IMR-90 (cell line): ENCODE measurements around the gene PPP1R3F. TPM values are rescaled to one million over a fixed set of nuclear protein-coding genes. Genes with fewer than 3 reads are reported as not detected.

Source experiments
- ATAC-seq: fragments of 200-7000 bp; cut with Tn5 transposase; 2 replicates; pipeline ENCODE4 v1.9.1; 2020; ENCODE audit warnings: low read depth, mild to moderate bottlenecking, moderate library complexity
- BruUV-seq: library from RNA; stranded (reverse); fragments of 400-500 nt; replicated peaks from 2 replicates; lab custom pipeline; 2021; lab: Mats Ljungman, UMichigan
- CTCF ChIA-PET: fragments of 300-600 bp; formaldehyde crosslinking; extraction: SDS; loops from one replicate; lab custom pipeline; 2021; ENCODE audit warnings: antibody characterized with exemption; lab: Yijun Ruan, JAX
- POLR2A ChIA-PET: fragments of 300-600 bp; sonication (Branson Sonifier 250); formaldehyde crosslinking; loops from one replicate; lab custom pipeline; 2022; ENCODE audit warnings: antibody characterized with exemption; ENCODE audit not compliant: unreplicated experiment; lab: Charles Lee
- DNase-seq: peaks from one replicate; pipeline ENCODE4 v3.0.0; 2013
- H2AFZ ChIP-seq: replicated peaks from 2 replicates; pipeline ENCODE3; 2013; ENCODE audit warnings: low read length, mild to moderate bottlenecking; ENCODE audit not compliant: poor library complexity
- H2AK5ac ChIP-seq: 2 replicates; pipeline ENCODE4 v1.6.1; 2013; ENCODE audit warnings: low read depth, low read length, inconsistent platforms
- H2AK9ac ChIP-seq: replicated peaks from 2 replicates; pipeline ENCODE3; 2013; ENCODE audit warnings: mild to moderate bottlenecking, low read depth, low read length, moderate library complexity; ENCODE audit not compliant: poor library complexity
- H2BK120ac ChIP-seq: 2 replicates; pipeline ENCODE4 v1.6.1; 2013; ENCODE audit warnings: low read depth, low read length, inconsistent platforms
- H2BK15ac ChIP-seq: 3 replicates; pipeline ENCODE4 v1.6.1; 2013; ENCODE audit warnings: low read depth, low read length, inconsistent platforms
- H2BK20ac ChIP-seq: 2 replicates; pipeline ENCODE4 v1.6.1; 2013; ENCODE audit warnings: low read depth, mild to moderate bottlenecking, inconsistent platforms, low read length, moderate library complexity
- H2BK5ac ChIP-seq: 2 replicates; pipeline ENCODE4 v1.6.1; 2013; ENCODE audit warnings: mild to moderate bottlenecking, low read depth, low read length, inconsistent platforms; ENCODE audit not compliant: poor library complexity, severe bottlenecking
- H3K14ac ChIP-seq: replicated peaks from 2 replicates; pipeline ENCODE4 v1.6.1; 2013; ENCODE audit warnings: low read depth, low read length, inconsistent platforms
- H3K18ac ChIP-seq: 2 replicates; pipeline ENCODE4 v1.6.1; 2013; ENCODE audit warnings: low read depth, low read length, control low read depth
- H3K23ac ChIP-seq: 2 replicates; pipeline ENCODE4 v1.6.1; 2013; ENCODE audit warnings: low read depth, low read length, inconsistent platforms
- H3K27ac ChIP-seq: 2 replicates; pipeline ENCODE4 v1.5.1; 2013; ENCODE audit warnings: mild to moderate bottlenecking, control low read depth, low read length; ENCODE audit not compliant: insufficient read depth
- H3K27me3 ChIP-seq: 2 replicates; pipeline ENCODE4 v1.6.1; 2013; ENCODE audit warnings: low read length; ENCODE audit not compliant: control insufficient read depth, insufficient read depth
- H3K36me3 ChIP-seq: 2 replicates; pipeline ENCODE4 v1.6.1; 2013; ENCODE audit warnings: low read length, mixed read lengths; ENCODE audit not compliant: control insufficient read depth, insufficient read depth
- H3K4ac ChIP-seq: 2 replicates; pipeline ENCODE4 v1.6.1; 2013; ENCODE audit warnings: low read depth, low read length, inconsistent platforms
- H3K4me1 ChIP-seq: 2 replicates; pipeline ENCODE4 v1.6.1; 2013; ENCODE audit warnings: low read length, mixed read lengths; ENCODE audit not compliant: control insufficient read depth, insufficient read depth
- H3K4me2 ChIP-seq: 2 replicates; pipeline ENCODE4 v1.6.1; 2013; ENCODE audit warnings: low read depth, mild to moderate bottlenecking, control low read depth, low read length, moderate library complexity
- H3K4me3 ChIP-seq: 2 replicates; pipeline ENCODE4 v1.5.1; 2013; ENCODE audit warnings: low read depth, mild to moderate bottlenecking, control low read depth, low read length, moderate library complexity; ENCODE audit not compliant: insufficient read depth
- H3K56ac ChIP-seq: 2 replicates; pipeline ENCODE4 v1.6.1; 2013; ENCODE audit warnings: low read length, inconsistent platforms; ENCODE audit not compliant: insufficient read depth; ENCODE audit errors: extremely low read depth
- H3K79me1 ChIP-seq, 2 experiments: 2 replicates each; pipeline ENCODE4 v1.6.1; 2013; ENCODE audit warnings: low read length in 2 of 2, inconsistent platforms in 1 of 2, low read depth in 1 of 2
- H3K9ac ChIP-seq: 2 replicates; pipeline ENCODE4 v1.6.1; 2013; ENCODE audit warnings: low read depth, low read length, control low read depth
- H3K9me1 ChIP-seq: 2 replicates; pipeline ENCODE4 v1.6.1; 2013; ENCODE audit warnings: low read length, inconsistent platforms; ENCODE audit not compliant: insufficient read depth
- H3K9me3 ChIP-seq: 2 replicates; pipeline ENCODE4 v1.6.1; 2013; ENCODE audit warnings: low read length; ENCODE audit not compliant: control insufficient read depth, insufficient read depth
- H4K20me1 ChIP-seq: 2 replicates; pipeline ENCODE4 v1.6.1; 2013; ENCODE audit warnings: low read length, inconsistent platforms; ENCODE audit not compliant: insufficient read depth
- H4K5ac ChIP-seq: 2 replicates; pipeline ENCODE4 v1.6.1; 2013; ENCODE audit warnings: mild to moderate bottlenecking, low read depth, low read length, control low read depth
- H4K8ac ChIP-seq, 2 experiments: 2 replicates each; pipeline ENCODE4 v1.6.1; 2013; ENCODE audit warnings: low read depth in 2 of 2, low read length in 2 of 2, control low read depth in 1 of 2, inconsistent platforms in 1 of 2
- H4K91ac ChIP-seq: 2 replicates; pipeline ENCODE4 v1.6.1; 2013; ENCODE audit warnings: low read depth, low read length, inconsistent platforms; ENCODE audit not compliant: insufficient read depth
- BHLHE40 ChIP-seq: fragments of 150-350 bp; IDR thresholded peaks from 2 replicates; pipeline ENCODE4 v1.6.1; 2016; ENCODE audit warnings: mild to moderate bottlenecking, low read depth, low read length
- CEBPB ChIP-seq: IDR thresholded peaks from 2 replicates; pipeline ENCODE4 v1.6.1; 2012; ENCODE audit warnings: low read depth, low read length, improper control_type of control experiment
- CHD1 ChIP-seq: IDR thresholded peaks from 2 replicates; pipeline ENCODE4 v1.6.1; 2012; ENCODE audit warnings: low read depth, low read length, improper control_type of control experiment
- FOS ChIP-seq: fragments of 150-350 bp; IDR thresholded peaks from 2 replicates; pipeline ENCODE4 v1.6.1; 2016; ENCODE audit warnings: low read depth, low read length
- MAFK ChIP-seq: IDR thresholded peaks from 2 replicates; pipeline ENCODE4 v1.6.1; 2012; ENCODE audit warnings: low read depth, low read length, improper control_type of control experiment
- MAZ ChIP-seq: IDR thresholded peaks from 2 replicates; pipeline ENCODE4 v1.6.1; 2012; ENCODE audit warnings: low read depth, mild to moderate bottlenecking, low read length, improper control_type of control experiment, moderate library complexity, borderline replicate concordance
- MXI1 ChIP-seq: IDR thresholded peaks from 2 replicates; pipeline ENCODE4 v1.6.1; 2012; ENCODE audit warnings: low read depth, mild to moderate bottlenecking, low read length, moderate library complexity, borderline replicate concordance
- NFE2L2 ChIP-seq: fragments of 150-350 bp; IDR thresholded peaks from 2 replicates; pipeline ENCODE4 v1.6.1; 2016; ENCODE audit warnings: low read depth, mild to moderate bottlenecking, low read length
- POLR2A ChIP-seq: IDR thresholded peaks from 2 replicates; pipeline ENCODE4 v1.6.1; 2012; ENCODE audit warnings: mild to moderate bottlenecking, low read depth, low read length
- RAD21 ChIP-seq: IDR thresholded peaks from 2 replicates; pipeline ENCODE4 v1.6.1; 2012; ENCODE audit warnings: low read length, improper control_type of control experiment
- RCOR1 ChIP-seq: IDR thresholded peaks from 2 replicates; pipeline ENCODE4 v1.6.1; 2012; ENCODE audit warnings: mild to moderate bottlenecking, low read length, improper control_type of control experiment; ENCODE audit not compliant: insufficient replicate concordance
- RFX5 ChIP-seq: IDR thresholded peaks from 2 replicates; pipeline ENCODE4 v1.8.0; 2012; ENCODE audit warnings: low read depth, mild to moderate bottlenecking, low read length, moderate library complexity
- SMC3 ChIP-seq: fragments of 150-350 bp; IDR thresholded peaks from 2 replicates; pipeline ENCODE4 v1.6.1; 2016; ENCODE audit warnings: low read depth, mild to moderate bottlenecking, antibody characterized with exemption, low read length, moderate library complexity
- WGBS, 2 experiments: methylation state at CpG; one replicate each; pipeline versions ENCODE4 v1.1.5 to v1.1.7; 2013; ENCODE audit warnings: missing lambda C conversion rate in 2 of 2; ENCODE audit not compliant: insufficient read length in 1 of 2; ENCODE audit errors: extremely low coverage in 2 of 2; 5-methylcytosine and 5-hydroxymethylcytosine counted together
- dilution Hi-C: fragments of 300-500 bp; cut with HindIII; formaldehyde crosslinking; loops from one replicate; pipeline ENCODE4 v1.14.3; 2018; ENCODE audit warnings: low sequenced_read_pairs; ENCODE audit not compliant: unreplicated experiment
- in situ Hi-C: fragments of 300-500 bp; cut with MboI; formaldehyde crosslinking; loops from 3 replicates; pipeline ENCODE4 v1.14.3; 2019; ENCODE audit warnings: low sequenced_read_pairs, inconsistent platforms, mixed read lengths
- intact Hi-C: fragments of 100-400 bp; cut with micrococcal nuclease; formaldehyde crosslinking; loops from 2 replicates; pipeline ENCODE4 v1.10.0; 2022
- polyA plus RNA-seq, 3 experiments: library from polyadenylated mRNA; depleted of rRNA; stranded (reverse); fragments of >200 nt; gene quantifications; 2 replicates each; pipeline ENCODE4 v1.2.3, GENCODE V29; 2012; ENCODE audit warnings: low replicate concordance in 1 of 3
- total RNA-seq: library from RNA; depleted of rRNA; stranded (reverse); fragments of >200 nt; gene quantifications from 2 replicates; pipeline ENCODE4 v1.2.3, GENCODE V29; 2012
- TF ChIP-seq, protein P1 (sequence below): fragments of 150-350 bp; IDR thresholded peaks from 2 replicates; pipeline ENCODE4 v1.6.1; 2017; ENCODE audit warnings: mild to moderate bottlenecking, antibody characterized with exemption, low read length, low read depth
- TF ChIP-seq, protein P2 (sequence below): conservative IDR thresholded peaks from 2 replicates; pipeline ENCODE4 v1.5.1; 2012; ENCODE audit warnings: mild to moderate bottlenecking, low read depth, low read length, improper control_type of control experiment
- TF ChIP-seq, protein P3 (sequence below): fragments of 150-350 bp; IDR thresholded peaks from 2 replicates; pipeline ENCODE4 v1.6.1; 2016; ENCODE audit warnings: low read depth, mild to moderate bottlenecking, low read length, moderate library complexity, borderline replicate concordance

Gene PPP1R3F
- total and polyA plus RNA-seq, 2 of the 4 experiments (the other 2 are of a cell fraction) = 0.72 to 1.7 TPM

DNA sequence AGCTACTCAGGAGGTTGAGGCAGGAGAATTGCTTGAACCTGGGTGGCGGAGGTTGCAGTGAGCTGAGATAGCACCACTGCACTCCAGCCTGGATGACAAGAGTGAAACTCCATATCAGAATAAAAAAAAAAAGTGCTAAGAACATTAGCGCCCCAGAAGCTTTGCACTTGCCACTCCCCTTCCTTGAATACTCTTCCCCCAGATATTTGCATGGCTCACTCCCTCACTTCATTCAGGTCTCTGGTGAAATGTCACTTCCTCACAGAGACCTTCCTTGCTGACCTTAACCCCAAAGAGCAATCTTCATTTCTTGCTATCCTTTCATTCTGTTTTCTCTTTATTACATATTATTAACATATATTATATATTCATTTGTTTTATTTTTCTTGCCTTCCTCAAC, 47.7 kb upstream of the PPP1R3F start:
- H2BK5ac ChIP-seq = no peak overlapping the region
- H2AK5ac ChIP-seq = no peak overlapping the region
- ChIA-PET CTCF (no interaction called here), POLR2A (no interaction called here)
- H3K36me3 ChIP-seq = no peaks in the 10 kb centered on the region
- no peak overlapping the region for H3K4ac ChIP-seq
- no peak overlapping the region for H3K4me3 ChIP-seq
- dilution Hi-C loops = no loop called here
- H3K4me1 ChIP-seq = no peaks in the 10 kb centered on the region
- TF ChIP-seq, protein P1, sequence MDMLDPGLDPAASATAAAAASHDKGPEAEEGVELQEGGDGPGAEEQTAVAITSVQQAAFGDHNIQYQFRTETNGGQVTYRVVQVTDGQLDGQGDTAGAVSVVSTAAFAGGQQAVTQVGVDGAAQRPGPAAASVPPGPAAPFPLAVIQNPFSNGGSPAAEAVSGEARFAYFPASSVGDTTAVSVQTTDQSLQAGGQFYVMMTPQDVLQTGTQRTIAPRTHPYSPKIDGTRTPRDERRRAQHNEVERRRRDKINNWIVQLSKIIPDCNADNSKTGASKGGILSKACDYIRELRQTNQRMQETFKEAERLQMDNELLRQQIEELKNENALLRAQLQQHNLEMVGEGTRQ = no peak
- TF ChIP-seq CHD1 = no peak
- TF ChIP-seq SMC3 = no peak
- TF ChIP-seq FOS = no peak
- TF ChIP-seq RCOR1 = no peak
- TF ChIP-seq POLR2A = no peak
- TF ChIP-seq RFX5 = no peak
- TF ChIP-seq MAZ = no peak
- no peak for TF ChIP-seq BHLHE40
- TF ChIP-seq RAD21 = no peak
- no peak for TF ChIP-seq NFE2L2
- TF ChIP-seq MXI1 = no peak
- no peak for TF ChIP-seq CEBPB
- TF ChIP-seq, protein P2, sequence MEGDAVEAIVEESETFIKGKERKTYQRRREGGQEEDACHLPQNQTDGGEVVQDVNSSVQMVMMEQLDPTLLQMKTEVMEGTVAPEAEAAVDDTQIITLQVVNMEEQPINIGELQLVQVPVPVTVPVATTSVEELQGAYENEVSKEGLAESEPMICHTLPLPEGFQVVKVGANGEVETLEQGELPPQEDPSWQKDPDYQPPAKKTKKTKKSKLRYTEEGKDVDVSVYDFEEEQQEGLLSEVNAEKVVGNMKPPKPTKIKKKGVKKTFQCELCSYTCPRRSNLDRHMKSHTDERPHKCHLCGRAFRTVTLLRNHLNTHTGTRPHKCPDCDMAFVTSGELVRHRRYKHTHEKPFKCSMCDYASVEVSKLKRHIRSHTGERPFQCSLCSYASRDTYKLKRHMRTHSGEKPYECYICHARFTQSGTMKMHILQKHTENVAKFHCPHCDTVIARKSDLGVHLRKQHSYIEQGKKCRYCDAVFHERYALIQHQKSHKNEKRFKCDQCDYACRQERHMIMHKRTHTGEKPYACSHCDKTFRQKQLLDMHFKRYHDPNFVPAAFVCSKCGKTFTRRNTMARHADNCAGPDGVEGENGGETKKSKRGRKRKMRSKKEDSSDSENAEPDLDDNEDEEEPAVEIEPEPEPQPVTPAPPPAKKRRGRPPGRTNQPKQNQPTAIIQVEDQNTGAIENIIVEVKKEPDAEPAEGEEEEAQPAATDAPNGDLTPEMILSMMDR = no peak
- TF ChIP-seq, protein P3, sequence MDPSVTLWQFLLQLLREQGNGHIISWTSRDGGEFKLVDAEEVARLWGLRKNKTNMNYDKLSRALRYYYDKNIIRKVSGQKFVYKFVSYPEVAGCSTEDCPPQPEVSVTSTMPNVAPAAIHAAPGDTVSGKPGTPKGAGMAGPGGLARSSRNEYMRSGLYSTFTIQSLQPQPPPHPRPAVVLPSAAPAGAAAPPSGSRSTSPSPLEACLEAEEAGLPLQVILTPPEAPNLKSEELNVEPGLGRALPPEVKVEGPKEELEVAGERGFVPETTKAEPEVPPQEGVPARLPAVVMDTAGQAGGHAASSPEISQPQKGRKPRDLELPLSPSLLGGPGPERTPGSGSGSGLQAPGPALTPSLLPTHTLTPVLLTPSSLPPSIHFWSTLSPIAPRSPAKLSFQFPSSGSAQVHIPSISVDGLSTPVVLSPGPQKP = no peak
- no peak for TF ChIP-seq MAFK
- H2BK15ac ChIP-seq = no peak overlapping the region
- no CpG with 5 or more reads among the region's 2 CpGs for WGBS, 2 experiments
- H3K23ac ChIP-seq = no peak overlapping the region
- BruUV-seq = no TSS peak
- no peak overlapping the region for H3K27ac ChIP-seq
- H3K14ac ChIP-seq = no peak overlapping the region
- H3K9me1 ChIP-seq = no peaks in the 10 kb centered on the region
- ATAC-seq (no peak), DNase-seq (no peak)
- no peak overlapping the region for H2AFZ ChIP-seq
- no peaks in the 10 kb centered on the region; the same call in 1 of the 2 replicates for H3K9me3 ChIP-seq
- intact Hi-C loops = no loop called here
- peaks cover 2% of the 10 kb centered on the region for H3K27me3 ChIP-seq
- H3K56ac ChIP-seq = no peak overlapping the region
- H3K79me1 ChIP-seq = no peaks in the 10 kb centered on the region
- H3K4me2 ChIP-seq = no peak overlapping the region
- no peak overlapping the region for H4K8ac ChIP-seq
- H4K91ac ChIP-seq = no peak overlapping the region
- no peak overlapping the region for H2BK120ac ChIP-seq
- no peak overlapping the region for H3K9ac ChIP-seq
- H3K18ac ChIP-seq = no peak overlapping the region
- H2AK9ac ChIP-seq = no peak overlapping the region
- in situ Hi-C loops = no loop called here
- H4K20me1 ChIP-seq = no peaks in the 10 kb centered on the region
- no peak overlapping the region for H4K5ac ChIP-seq
- H2BK20ac ChIP-seq = no peak overlapping the region
